GM19099 (cell line): ENCODE results near the gene FHDC1.

Experiments
- POLR2A ChIP-seq: IDR thresholded peaks from 3 replicates; pipeline ENCODE4 v1.6.1; 2011; ENCODE audit warnings: low read depth; ENCODE audit not compliant: insufficient read length; ENCODE audit errors: extremely low read depth

FHDC1 gene

GRCh38 chr4:152945639-152946038 is 9.5 kb downstream of the FHDC1 start:
- no peak for TF ChIP-seq POLR2A

- no peak for TF ChIP-seq POLR2A
These were observed 10.3 kb downstream of the FHDC1 start for GRCh38 chr4:152946446-152946845.

- TF ChIP-seq POLR2A: no peak
These were observed 11.2 kb downstream of the FHDC1 start for GRCh38 chr4:152947311-152947710.

GRCh38 chr4:152949930-152950329 is 13.8 kb downstream of the FHDC1 start:
- TF ChIP-seq POLR2A: no peak

GRCh38 chr4:152950402-152951274 is 14.5 kb downstream of the FHDC1 start:
- no peak for TF ChIP-seq POLR2A

GRCh38 chr4:152951348-152951747 is 15.2 kb downstream of the FHDC1 start:
- no peak for TF ChIP-seq POLR2A

- no peak for TF ChIP-seq POLR2A
These were observed 17.4 kb downstream of the FHDC1 start for GRCh38 chr4:152953514-152953913.

GRCh38 chr4:152954741-152955140 is 18.6 kb downstream of the FHDC1 start:
- TF ChIP-seq POLR2A: no peak

GRCh38 chr4:152956147-152956546 is 20.0 kb downstream of the FHDC1 start:
- no peak for TF ChIP-seq POLR2A

GRCh38 chr4:152956650-152957436 is 20.7 kb downstream of the FHDC1 start:
- no peak for TF ChIP-seq POLR2A

- TF ChIP-seq POLR2A: no peak
These were observed 21.5 kb downstream of the FHDC1 start for GRCh38 chr4:152957437-152958171.

- no peak for TF ChIP-seq POLR2A
These were observed 23.0 kb downstream of the FHDC1 start for GRCh38 chr4:152959080-152959479.

GRCh38 chr4:152960082-152960481 is 24.0 kb downstream of the FHDC1 start:
- no peak for TF ChIP-seq POLR2A

GRCh38 chr4:152961014-152961772 is 25.1 kb downstream of the FHDC1 start:
- no peak for TF ChIP-seq POLR2A

GRCh38 chr4:152961773-152962115 is 25.6 kb downstream of the FHDC1 start:
- TF ChIP-seq POLR2A: no peak

- TF ChIP-seq POLR2A: no peak
These were observed 26.0 kb downstream of the FHDC1 start for GRCh38 chr4:152962150-152962549.
